ENCODE results near the gene PACSIN1. TPM values are rescaled to one million over a fixed set of nuclear protein-coding genes. Genes with fewer than 3 reads are reported as not detected.

The PACSIN1 gene
- total and polyA plus RNA-seq, 2 donors (not counting 3 experiments of a cell fraction or from before 2014, with no cell fraction given): 0.03 TPM; not detected in 1

- dilution Hi-C loops (cut with MboI; ENCODE audit: extremely low pct_ligation_motif_present, low sequenced_read_pairs) (no loop called here), intact Hi-C loops (cut with micrococcal nuclease) (no loop called here)
- H3K27me3 ChIP-seq (ENCODE audit: control insufficient read depth in 2 of 2, insufficient read depth in 2 of 2, low read length in 2 of 2): no peaks in the 10 kb centered on the region
- FAIRE-seq: no peak
- H3K4me1 ChIP-seq (ENCODE audit: control insufficient read depth, extremely low read depth, insufficient read depth, low read length): no peaks in the 10 kb centered on the region
- H3K9ac ChIP-seq (replicated peaks; ENCODE audit: extremely low read depth, insufficient read depth, low read length): no peak overlapping the region
- ChIA-PET POLR2A (no interaction called here), CTCF (no interaction called here)
- no peak for DNase-seq (ENCODE audit: low read depth, low spot score)
- no peak overlapping the region for H3K4me2 ChIP-seq (ENCODE audit: insufficient read depth, low read length)
- no peaks in the 10 kb centered on the region for H3K9me1 ChIP-seq (replicated peaks; ENCODE audit: control insufficient read depth, extremely low read depth, insufficient read depth, low read length)
- no peak overlapping the region for H3K4me3 ChIP-seq (replicated peaks in 1 of 3; ENCODE audit: insufficient read depth in 1 of 3, low read depth in 1 of 3, low read length in 3 of 3)
- no peak overlapping the region for H3K27ac ChIP-seq (ENCODE audit: insufficient read depth, low read depth, low read length)
- H3K79me2 ChIP-seq (ENCODE audit: control insufficient read depth, insufficient read depth, low read length): no peaks in the 10 kb centered on the region
- TF ChIP-seq GATA2 (IDR thresholded peaks at IDR 0.05; ENCODE audit: insufficient read depth, insufficient read length, low read depth, low read length) (no peak), JUN (IDR thresholded peaks at IDR 0.05; ENCODE audit: borderline replicate concordance, insufficient read depth, insufficient read length, low read depth) (no peak), MYC (IDR thresholded peaks at IDR 0.05; ENCODE audit: low read depth, low read length) (no peak), POLR2A (IDR thresholded peaks at IDR 0.05; ENCODE audit: low read depth, low read length) (no peak), FOS (IDR thresholded peaks at IDR 0.05; ENCODE audit: borderline replicate concordance, insufficient read depth, low read length) (no peak), POLR2AphosphoS5 (IDR thresholded peaks at IDR 0.05; ENCODE audit: insufficient read depth, low read depth, low read length) (no peak), CTCF (IDR thresholded peaks at IDR 0.05; ENCODE audit: extremely low read depth in 1 of 2, insufficient read depth in 1 of 2, low read depth in 1 of 2, low read length in 2 of 2) (no peak), MAX (IDR thresholded peaks at IDR 0.05; ENCODE audit: insufficient read depth, insufficient read length) (no peak), EZH2 (IDR thresholded peaks at IDR 0.05; ENCODE audit: borderline replicate concordance, low read depth, low read length, severe bottlenecking) (no peak)
- BruUV-seq (replicated peaks): no TSS peak
- H3K36me3 ChIP-seq (ENCODE audit: control insufficient read depth in 2 of 2, extremely low read depth in 1 of 2, insufficient read depth in 2 of 2, low read length in 2 of 2): no peaks in the 10 kb centered on the region
- no peaks in the 10 kb centered on the region for H3K9me3 ChIP-seq (replicated peaks; ENCODE audit: control insufficient read depth, insufficient read depth, low read length)
- H2AFZ ChIP-seq (ENCODE audit: low read depth, low read length): no peak overlapping the region
- H4K20me1 ChIP-seq (replicated peaks; ENCODE audit: control insufficient read depth, extremely low read depth, insufficient read depth, low read length): no peaks in the 10 kb centered on the region
These were observed 87.3 kb downstream of the PACSIN1 start for GRCh38 chr6:34553146-34553545.

Data from endothelial cell of umbilical vein (primary cell).